RWPE2 (cell line): Measurements from ENCODE around the gene NDUFA12.

ENCODE experiments used
- ATAC-seq: fragments of 200-7000 bp; cut with Tn5 transposase; 3 replicates; pipeline ENCODE4 v1.9.1; 2021; ENCODE audit warnings: low read depth
- DNase-seq: peaks from one replicate; pipeline ENCODE4 v3.0.0-alpha.2; 2020; ENCODE audit warnings: low spot score
- H3K27ac ChIP-seq: fragments of 450-650 bp; 2 replicates; pipeline ENCODE4 v1.5.1; 2017; ENCODE audit warnings: mild to moderate bottlenecking; ENCODE audit not compliant: poor library complexity, severe bottlenecking
- H3K27me3 ChIP-seq: fragments of 250-450 bp; sonication (Bioruptor Pico); 2 replicates; pipeline ENCODE4 v1.5.1; 2021; ENCODE audit warnings: mild to moderate bottlenecking, moderate library complexity; ENCODE audit not compliant: insufficient read depth, poor library complexity, severe bottlenecking
- H3K36me3 ChIP-seq: fragments of 250-450 bp; sonication (Bioruptor Pico); 2 replicates; pipeline ENCODE4 v1.5.1; 2020; ENCODE audit warnings: low read depth, mild to moderate bottlenecking, moderate library complexity
- H3K4me1 ChIP-seq: fragments of 250-450 bp; sonication (Bioruptor Pico); 2 replicates; pipeline ENCODE4 v1.5.1; 2021; ENCODE audit warnings: mild to moderate bottlenecking, moderate library complexity; ENCODE audit not compliant: insufficient read depth, poor library complexity, severe bottlenecking
- H3K4me3 ChIP-seq: fragments of 250-450 bp; sonication (Bioruptor Pico); 2 replicates; pipeline ENCODE4 v1.5.1; 2021; ENCODE audit warnings: mild to moderate bottlenecking, moderate library complexity; ENCODE audit not compliant: severe bottlenecking
- H3K9me3 ChIP-seq: fragments of 250-450 bp; sonication (Bioruptor Pico); 2 replicates; pipeline ENCODE4 v1.5.1; 2021; ENCODE audit warnings: mild to moderate bottlenecking, moderate library complexity; ENCODE audit not compliant: severe bottlenecking
- TF ChIP-seq, protein P1 (sequence below): fragments of 450-650 bp; IDR thresholded peaks from one replicate; pipeline ENCODE4 v1.5.1; 2017; ENCODE audit warnings: mild to moderate bottlenecking, moderate library complexity; ENCODE audit not compliant: poor library complexity, severe bottlenecking

The NDUFA12 gene

DNA sequence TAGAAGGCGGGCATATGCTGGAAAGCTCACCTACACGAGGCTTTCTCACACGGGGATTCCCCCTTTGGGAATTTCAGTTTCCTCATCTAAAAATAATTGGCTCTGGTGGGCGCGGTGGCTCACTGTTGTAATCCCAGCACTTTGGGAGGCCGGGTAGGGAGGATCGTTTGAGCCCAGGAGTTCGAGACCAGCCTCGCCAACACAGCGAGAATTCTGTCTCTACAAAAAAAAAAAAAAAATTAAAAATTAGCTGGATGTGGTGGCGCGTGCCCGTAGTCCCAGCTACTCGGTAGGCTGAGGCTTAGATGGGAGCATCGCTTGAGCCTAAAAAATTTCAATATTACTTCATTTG is 400 bp upstream of the NDUFA12 start:
- Histone ChIP-seq H3K36me3 (peaks cover 27% of the 10 kb centered on the region), H3K4me3 (peak overlapping the region; percentile 79), H3K27ac (peak overlapping the region; percentile 39), H3K27me3 (no peaks in the 10 kb centered on the region), H3K9me3 (peaks cover 3% of the 10 kb centered on the region), H3K4me1 (no peaks in the 10 kb centered on the region)
- TF ChIP-seq, protein P1, sequence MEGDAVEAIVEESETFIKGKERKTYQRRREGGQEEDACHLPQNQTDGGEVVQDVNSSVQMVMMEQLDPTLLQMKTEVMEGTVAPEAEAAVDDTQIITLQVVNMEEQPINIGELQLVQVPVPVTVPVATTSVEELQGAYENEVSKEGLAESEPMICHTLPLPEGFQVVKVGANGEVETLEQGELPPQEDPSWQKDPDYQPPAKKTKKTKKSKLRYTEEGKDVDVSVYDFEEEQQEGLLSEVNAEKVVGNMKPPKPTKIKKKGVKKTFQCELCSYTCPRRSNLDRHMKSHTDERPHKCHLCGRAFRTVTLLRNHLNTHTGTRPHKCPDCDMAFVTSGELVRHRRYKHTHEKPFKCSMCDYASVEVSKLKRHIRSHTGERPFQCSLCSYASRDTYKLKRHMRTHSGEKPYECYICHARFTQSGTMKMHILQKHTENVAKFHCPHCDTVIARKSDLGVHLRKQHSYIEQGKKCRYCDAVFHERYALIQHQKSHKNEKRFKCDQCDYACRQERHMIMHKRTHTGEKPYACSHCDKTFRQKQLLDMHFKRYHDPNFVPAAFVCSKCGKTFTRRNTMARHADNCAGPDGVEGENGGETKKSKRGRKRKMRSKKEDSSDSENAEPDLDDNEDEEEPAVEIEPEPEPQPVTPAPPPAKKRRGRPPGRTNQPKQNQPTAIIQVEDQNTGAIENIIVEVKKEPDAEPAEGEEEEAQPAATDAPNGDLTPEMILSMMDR: no peak
- ATAC-seq (no peak), DNase-seq (no peak)

DNA sequence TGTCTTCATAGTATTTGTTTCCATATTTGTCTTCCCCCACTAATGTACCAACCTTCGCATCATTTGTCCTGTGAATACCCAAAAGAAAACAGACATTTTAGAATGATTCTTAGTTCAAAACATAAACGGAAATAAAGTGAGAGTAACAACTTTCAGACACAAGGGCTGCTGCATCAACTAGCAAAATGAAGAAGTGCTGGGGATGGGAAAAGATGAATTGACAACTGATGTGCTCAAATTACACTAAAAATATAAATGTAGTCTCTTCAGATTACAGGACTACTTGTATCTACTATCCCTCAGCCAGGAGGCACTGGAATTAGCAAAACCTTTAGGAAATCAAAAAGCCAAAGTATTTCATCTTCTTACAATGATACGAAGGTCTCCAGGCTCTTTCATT is 743 bp downstream of the NDUFA12 start:
- TF ChIP-seq, protein P1: no peak
- H3K27me3 ChIP-seq: no peaks in the 10 kb centered on the region
- H3K4me1 ChIP-seq: peaks cover 3% of the 10 kb centered on the region
- no peaks in the 10 kb centered on the region for H3K9me3 ChIP-seq
- peak overlapping the region; percentile 79 for H3K4me3 ChIP-seq
- H3K27ac ChIP-seq: peak overlapping the region; percentile 39
- DNase-seq (no peak), ATAC-seq (no peak)
- H3K36me3 ChIP-seq: peaks cover 27% of the 10 kb centered on the region

DNA sequence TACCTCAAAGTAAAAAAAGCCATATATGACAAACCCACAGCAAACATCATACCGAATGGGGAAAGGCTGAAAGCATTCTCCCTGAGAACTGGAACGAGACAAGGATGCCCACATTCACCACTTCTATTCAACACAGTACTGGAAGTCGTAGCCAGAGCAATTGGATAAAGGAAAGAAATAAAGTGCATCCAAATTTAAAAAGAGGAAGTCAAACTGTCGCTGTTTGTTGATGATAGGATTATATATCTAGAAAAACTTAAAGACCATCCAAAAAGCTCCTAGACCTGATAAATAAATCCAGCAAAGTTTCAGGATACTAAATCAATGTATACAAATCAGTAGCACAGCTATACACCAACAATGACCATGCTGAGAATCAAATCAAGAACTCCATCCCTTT is 5.2 kb downstream of the NDUFA12 start:
- H3K4me1 ChIP-seq: peaks cover 12% of the 10 kb centered on the region
- peaks cover 40% of the 10 kb centered on the region for H3K36me3 ChIP-seq
- ATAC-seq (no peak), DNase-seq (no peak)
- H3K9me3 ChIP-seq: no peaks in the 10 kb centered on the region
- TF ChIP-seq, protein P1: no peak
- H3K27me3 ChIP-seq: no peaks in the 10 kb centered on the region
- no peak overlapping the region for H3K27ac ChIP-seq
- H3K4me3 ChIP-seq: no peak overlapping the region

DNA sequence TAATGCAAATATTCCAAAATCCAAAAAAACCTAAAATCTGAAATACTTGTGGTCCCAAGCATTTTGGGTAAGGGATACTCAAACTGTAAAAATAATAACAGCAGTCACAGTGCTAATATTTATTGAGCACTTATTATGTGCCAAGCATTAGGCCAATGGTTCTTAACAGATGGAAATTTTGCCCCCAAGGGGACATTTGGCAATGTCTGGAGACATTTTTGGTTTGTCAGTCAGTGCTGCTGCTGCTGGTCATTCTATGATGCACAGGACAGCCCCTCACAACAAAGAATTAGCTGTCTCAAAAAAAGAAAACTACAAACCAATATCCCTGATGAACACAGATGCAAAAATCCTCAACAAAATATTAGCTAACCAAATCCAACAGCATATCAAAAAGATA is 5.8 kb downstream of the NDUFA12 start:
- no peak overlapping the region for H3K27ac ChIP-seq
- ATAC-seq (no peak), DNase-seq (no peak)
- H3K27me3 ChIP-seq: no peaks in the 10 kb centered on the region
- H3K9me3 ChIP-seq: no peaks in the 10 kb centered on the region
- H3K36me3 ChIP-seq: peaks cover 45% of the 10 kb centered on the region
- no peak overlapping the region for H3K4me3 ChIP-seq
- TF ChIP-seq, protein P1: no peak
- H3K4me1 ChIP-seq: peaks cover 12% of the 10 kb centered on the region

DNA sequence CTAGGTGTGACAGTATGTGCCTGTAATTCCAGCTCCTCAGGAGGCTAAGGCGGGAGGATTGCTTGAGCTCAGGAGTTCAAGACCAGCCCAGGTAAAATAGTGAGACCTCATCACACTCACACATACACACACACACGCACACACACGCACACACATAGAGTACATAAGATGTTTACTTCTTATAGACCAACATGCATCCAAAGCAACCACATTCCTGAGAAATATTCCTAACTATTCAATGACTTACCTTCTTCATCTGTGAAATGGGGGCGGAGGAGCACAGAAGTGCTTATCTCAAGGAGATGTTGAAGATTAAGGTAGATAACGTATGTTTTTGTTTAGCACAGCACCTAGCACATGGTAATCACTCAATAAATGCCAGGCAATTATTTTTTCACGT is 6.4 kb downstream of the NDUFA12 start:
- ATAC-seq (no peak), DNase-seq (no peak)
- Histone ChIP-seq H3K36me3 (peaks cover 51% of the 10 kb centered on the region), H3K9me3 (no peaks in the 10 kb centered on the region), H3K27ac (no peak overlapping the region), H3K4me1 (peaks cover 12% of the 10 kb centered on the region), H3K27me3 (no peaks in the 10 kb centered on the region), H3K4me3 (no peak overlapping the region)
- TF ChIP-seq, protein P1: no peak
